ENCODE measurements around the gene FYB1.

FYB1 gene

GRCh38 chr5:39074017-39074814 is 145.1 kb downstream of the FYB1 start, which contains the start of gene RICTOR:
TSS of gene RICTOR (minus strand) at chr5:39074399. CDS start at chr5:39074377, 22 bp downstream.
- TF ChIP-seq ZNF565 (CRISPR knock-in tag; conservative IDR thresholded peaks at IDR 0.05; ENCODE audit: low read depth) (no peak), GLIS3 (CRISPR knock-in tag; IDR thresholded peaks at IDR 0.05) (no peak), OSR1 (CRISPR knock-in tag; IDR thresholded peaks at IDR 0.05) (no peak), ZC3H10 (CRISPR knock-in tag; IDR thresholded peaks at IDR 0.05) (no peak)
- TF ChIP-seq, protein P1, sequence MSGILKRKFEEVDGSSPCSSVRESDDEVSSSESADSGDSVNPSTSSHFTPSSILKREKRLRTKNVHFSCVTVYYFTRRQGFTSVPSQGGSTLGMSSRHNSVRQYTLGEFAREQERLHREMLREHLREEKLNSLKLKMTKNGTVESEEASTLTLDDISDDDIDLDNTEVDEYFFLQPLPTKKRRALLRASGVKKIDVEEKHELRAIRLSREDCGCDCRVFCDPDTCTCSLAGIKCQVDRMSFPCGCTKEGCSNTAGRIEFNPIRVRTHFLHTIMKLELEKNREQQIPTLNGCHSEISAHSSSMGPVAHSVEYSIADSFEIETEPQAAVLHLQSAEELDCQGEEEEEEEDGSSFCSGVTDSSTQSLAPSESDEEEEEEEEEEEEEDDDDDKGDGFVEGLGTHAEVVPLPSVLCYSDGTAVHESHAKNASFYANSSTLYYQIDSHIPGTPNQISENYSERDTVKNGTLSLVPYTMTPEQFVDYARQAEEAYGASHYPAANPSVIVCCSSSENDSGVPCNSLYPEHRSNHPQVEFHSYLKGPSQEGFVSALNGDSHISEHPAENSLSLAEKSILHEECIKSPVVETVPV (CRISPR knock-in tag; IDR thresholded peaks at IDR 0.05) = no peak
- ATAC-seq = peak; percentile 90

DNA sequence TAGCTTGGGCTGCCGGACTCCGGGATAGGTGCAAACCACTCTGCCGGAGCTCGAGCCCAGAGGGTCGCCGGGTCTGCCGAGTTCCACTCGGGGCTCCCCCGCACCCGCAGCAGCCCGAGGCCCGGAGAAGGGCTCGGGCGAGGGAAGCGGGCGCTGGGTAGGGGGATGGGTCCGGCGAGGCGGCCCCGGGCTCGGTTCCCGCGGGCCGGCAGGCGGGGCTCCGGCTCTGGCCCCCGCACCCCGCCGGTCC is 145.7 kb downstream of the FYB1 start:
- TF ChIP-seq CSDC2 (CRISPR knock-in tag; IDR thresholded peaks at IDR 0.05) (no peak), RARB (CRISPR knock-in tag; IDR thresholded peaks at IDR 0.05) (no peak), ARNTL (CRISPR knock-in tag; IDR thresholded peaks at IDR 0.05; ENCODE audit: borderline replicate concordance, low read depth) (no peak), ZFP30 (CRISPR knock-in tag; IDR thresholded peaks at IDR 0.05) (no peak), SNAI2 (CRISPR knock-in tag; IDR thresholded peaks at IDR 0.05) (no peak), ZC3H10 (CRISPR knock-in tag; IDR thresholded peaks at IDR 0.05) (no peak), TCF4 (CRISPR knock-in tag; IDR thresholded peaks at IDR 0.05; ENCODE audit: borderline replicate concordance) (no peak), PATZ1 (CRISPR knock-in tag; IDR thresholded peaks at IDR 0.05; ENCODE audit: borderline replicate concordance) (no peak), ZNF565 (CRISPR knock-in tag; conservative IDR thresholded peaks at IDR 0.05; ENCODE audit: low read depth) (no peak), ESRRG (CRISPR knock-in tag; IDR thresholded peaks at IDR 0.05) (no peak)
- TF ChIP-seq, protein P1 (CRISPR knock-in tag; IDR thresholded peaks at IDR 0.05) = no peak
- TF ChIP-seq, protein P2, sequence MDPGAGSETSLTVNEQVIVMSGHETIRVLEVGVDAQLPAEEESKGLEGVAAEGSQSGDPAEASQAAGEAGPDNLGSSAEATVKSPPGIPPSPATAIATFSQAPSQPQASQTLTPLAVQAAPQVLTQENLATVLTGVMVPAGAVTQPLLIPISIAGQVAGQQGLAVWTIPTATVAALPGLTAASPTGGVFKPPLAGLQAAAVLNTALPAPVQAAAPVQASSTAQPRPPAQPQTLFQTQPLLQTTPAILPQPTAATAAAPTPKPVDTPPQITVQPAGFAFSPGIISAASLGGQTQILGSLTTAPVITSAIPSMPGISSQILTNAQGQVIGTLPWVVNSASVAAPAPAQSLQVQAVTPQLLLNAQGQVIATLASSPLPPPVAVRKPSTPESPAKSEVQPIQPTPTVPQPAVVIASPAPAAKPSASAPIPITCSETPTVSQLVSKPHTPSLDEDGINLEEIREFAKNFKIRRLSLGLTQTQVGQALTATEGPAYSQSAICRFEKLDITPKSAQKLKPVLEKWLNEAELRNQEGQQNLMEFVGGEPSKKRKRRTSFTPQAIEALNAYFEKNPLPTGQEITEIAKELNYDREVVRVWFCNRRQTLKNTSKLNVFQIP (CRISPR knock-in tag; IDR thresholded peaks at IDR 0.05; ENCODE audit: borderline replicate concordance, low read depth) = no peak
- no peak; the same call in 1 of the 3 replicates for ATAC-seq

DNA sequence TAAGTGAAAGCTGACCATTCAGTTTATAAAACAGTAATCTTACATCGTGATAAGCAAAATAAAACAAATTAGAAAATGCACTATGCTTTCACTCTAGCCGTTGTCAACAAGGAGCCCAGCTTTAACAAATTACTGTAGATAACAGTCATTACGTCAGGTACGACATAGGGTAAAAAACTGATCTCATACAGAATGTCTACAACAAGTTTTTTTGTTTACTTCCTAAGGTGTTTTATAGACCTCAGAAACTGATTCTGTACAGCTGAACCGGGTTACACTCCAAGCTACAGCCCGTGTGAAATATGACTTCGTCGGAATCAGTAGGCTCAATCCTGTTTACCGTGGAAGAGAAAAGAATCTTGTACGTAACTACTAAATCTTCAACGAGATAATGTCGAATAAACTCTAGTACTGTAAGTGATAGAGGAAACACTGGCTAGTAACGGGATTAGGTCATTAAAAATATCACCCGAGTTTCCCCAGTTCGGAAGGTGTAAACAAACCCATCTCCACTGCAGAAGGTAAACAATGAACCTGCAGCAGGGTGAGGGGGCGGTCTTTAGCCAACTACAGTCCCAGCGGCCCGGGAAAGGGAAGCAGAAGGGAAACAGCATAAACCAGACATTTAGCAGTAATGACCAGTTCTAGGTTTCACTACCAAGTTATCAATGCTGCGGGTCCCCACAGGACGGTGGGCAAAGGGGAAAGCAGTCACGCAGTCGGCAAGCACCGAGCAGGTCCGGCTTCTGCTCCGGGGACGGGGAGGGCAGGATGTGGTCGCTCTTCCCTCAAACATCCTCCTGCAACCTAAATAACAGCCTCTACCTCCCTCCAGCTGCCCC is 146.2 kb downstream of the FYB1 start:
- ATAC-seq = peak; percentile 21
- no peak for TF ChIP-seq ZNF565 (CRISPR knock-in tag; conservative IDR thresholded peaks at IDR 0.05; ENCODE audit: low read depth)
- no peak for TF ChIP-seq GLIS3 (CRISPR knock-in tag; IDR thresholded peaks at IDR 0.05)
- no peak for TF ChIP-seq ZFP30 (CRISPR knock-in tag; IDR thresholded peaks at IDR 0.05)
- no peak for TF ChIP-seq OSR1 (CRISPR knock-in tag; IDR thresholded peaks at IDR 0.05)
- TF ChIP-seq TOX (CRISPR knock-in tag; IDR thresholded peaks at IDR 0.05; ENCODE audit: borderline replicate concordance) = no peak
- TF ChIP-seq, protein P2 (CRISPR knock-in tag; IDR thresholded peaks at IDR 0.05; ENCODE audit: borderline replicate concordance, low read depth) = no peak
- TF ChIP-seq ZC3H10 (CRISPR knock-in tag; IDR thresholded peaks at IDR 0.05) = no peak
- no peak for TF ChIP-seq BACH2 (CRISPR knock-in tag; IDR thresholded peaks at IDR 0.05; ENCODE audit: borderline replicate concordance)
- no peak for TF ChIP-seq PATZ1 (CRISPR knock-in tag; IDR thresholded peaks at IDR 0.05; ENCODE audit: borderline replicate concordance)
- no peak for TF ChIP-seq SNAI2 (CRISPR knock-in tag; IDR thresholded peaks at IDR 0.05)
- no peak for TF ChIP-seq CREB5 (CRISPR knock-in tag; IDR thresholded peaks at IDR 0.05; ENCODE audit: low read depth)
- no peak for TF ChIP-seq RARB (CRISPR knock-in tag; IDR thresholded peaks at IDR 0.05)
- no peak for TF ChIP-seq PPARA (CRISPR knock-in tag; IDR thresholded peaks at IDR 0.05; ENCODE audit: borderline replicate concordance)
- TF ChIP-seq ESRRG (CRISPR knock-in tag; IDR thresholded peaks at IDR 0.05) = no peak
- no peak for TF ChIP-seq ARNTL (CRISPR knock-in tag; IDR thresholded peaks at IDR 0.05; ENCODE audit: borderline replicate concordance, low read depth)
- no peak for TF ChIP-seq TCF4 (CRISPR knock-in tag; IDR thresholded peaks at IDR 0.05; ENCODE audit: borderline replicate concordance)
- no peak for TF ChIP-seq ZNF70 (CRISPR knock-in tag; IDR thresholded peaks at IDR 0.05)
- no peak for TF ChIP-seq ZFP3 (CRISPR knock-in tag; IDR thresholded peaks at IDR 0.05)
